ENCODE results near the gene C1QC. TPM values are rescaled to one million over a fixed set of nuclear protein-coding genes. Genes with fewer than 3 reads are reported as not detected.

C1QC gene
- total and polyA plus RNA-seq, 2 experiments from 2014 or later, result not detected

GRCh38 chr1:22601610-22602009, 41.8 kb upstream of the C1QC start:
- Mint-ChIP-seq H3K27ac (no peak overlapping the region), H3K36me3 (ENCODE audit: low read depth) (no peaks in the 10 kb centered on the region), H3K4me1 (peaks cover 12% of the 10 kb centered on the region), H3K27me3 (ENCODE audit: insufficient read depth, low read depth, poor library complexity) (peaks cover 7% of the 10 kb centered on the region), H3K9me3 (no peaks in the 10 kb centered on the region), H3K4me3 (no peak overlapping the region)
- H3K79me2 ChIP-seq (replicated peaks; ENCODE audit: insufficient read depth), result no peaks in the 10 kb centered on the region
- H2AFZ ChIP-seq, result no peak overlapping the region
- no peaks in the 10 kb centered on the region for H3K27me3 ChIP-seq (ENCODE audit: insufficient read depth)
- DNase-seq (ENCODE audit: low spot score) (no peak), ATAC-seq (no peak)
- TF ChIP-seq POLR2AphosphoS5 (IDR thresholded peaks at IDR 0.05; ENCODE audit: low read depth) (no peak), STAT1 (IDR thresholded peaks at IDR 0.05; ENCODE audit: unreplicated experiment) (no peak), REST (IDR thresholded peaks at IDR 0.05; ENCODE audit: unreplicated experiment) (no peak), EZH2 (IDR thresholded peaks at IDR 0.05; ENCODE audit: low read depth, unreplicated experiment) (no peak), CREB1 (CRISPR knock-in tag; IDR thresholded peaks at IDR 0.05; ENCODE audit: low read depth) (no peak), ZNF114 (CRISPR knock-in tag; IDR thresholded peaks at IDR 0.05) (no peak), ZNF331 (CRISPR knock-in tag; IDR thresholded peaks at IDR 0.05; ENCODE audit: low read depth) (no peak), NANOG (IDR thresholded peaks at IDR 0.05; ENCODE audit: borderline replicate concordance) (no peak), EZH2phosphoT487 (IDR thresholded peaks at IDR 0.05; ENCODE audit: unreplicated experiment) (no peak), JUNB (IDR thresholded peaks at IDR 0.05; ENCODE audit: unreplicated experiment) (no peak)
- TF ChIP-seq, protein P1, sequence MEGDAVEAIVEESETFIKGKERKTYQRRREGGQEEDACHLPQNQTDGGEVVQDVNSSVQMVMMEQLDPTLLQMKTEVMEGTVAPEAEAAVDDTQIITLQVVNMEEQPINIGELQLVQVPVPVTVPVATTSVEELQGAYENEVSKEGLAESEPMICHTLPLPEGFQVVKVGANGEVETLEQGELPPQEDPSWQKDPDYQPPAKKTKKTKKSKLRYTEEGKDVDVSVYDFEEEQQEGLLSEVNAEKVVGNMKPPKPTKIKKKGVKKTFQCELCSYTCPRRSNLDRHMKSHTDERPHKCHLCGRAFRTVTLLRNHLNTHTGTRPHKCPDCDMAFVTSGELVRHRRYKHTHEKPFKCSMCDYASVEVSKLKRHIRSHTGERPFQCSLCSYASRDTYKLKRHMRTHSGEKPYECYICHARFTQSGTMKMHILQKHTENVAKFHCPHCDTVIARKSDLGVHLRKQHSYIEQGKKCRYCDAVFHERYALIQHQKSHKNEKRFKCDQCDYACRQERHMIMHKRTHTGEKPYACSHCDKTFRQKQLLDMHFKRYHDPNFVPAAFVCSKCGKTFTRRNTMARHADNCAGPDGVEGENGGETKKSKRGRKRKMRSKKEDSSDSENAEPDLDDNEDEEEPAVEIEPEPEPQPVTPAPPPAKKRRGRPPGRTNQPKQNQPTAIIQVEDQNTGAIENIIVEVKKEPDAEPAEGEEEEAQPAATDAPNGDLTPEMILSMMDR (conservative IDR thresholded peaks at IDR 0.05; ENCODE audit: low read depth in 2 of 2), result no peak
- TF ChIP-seq, protein P2, sequence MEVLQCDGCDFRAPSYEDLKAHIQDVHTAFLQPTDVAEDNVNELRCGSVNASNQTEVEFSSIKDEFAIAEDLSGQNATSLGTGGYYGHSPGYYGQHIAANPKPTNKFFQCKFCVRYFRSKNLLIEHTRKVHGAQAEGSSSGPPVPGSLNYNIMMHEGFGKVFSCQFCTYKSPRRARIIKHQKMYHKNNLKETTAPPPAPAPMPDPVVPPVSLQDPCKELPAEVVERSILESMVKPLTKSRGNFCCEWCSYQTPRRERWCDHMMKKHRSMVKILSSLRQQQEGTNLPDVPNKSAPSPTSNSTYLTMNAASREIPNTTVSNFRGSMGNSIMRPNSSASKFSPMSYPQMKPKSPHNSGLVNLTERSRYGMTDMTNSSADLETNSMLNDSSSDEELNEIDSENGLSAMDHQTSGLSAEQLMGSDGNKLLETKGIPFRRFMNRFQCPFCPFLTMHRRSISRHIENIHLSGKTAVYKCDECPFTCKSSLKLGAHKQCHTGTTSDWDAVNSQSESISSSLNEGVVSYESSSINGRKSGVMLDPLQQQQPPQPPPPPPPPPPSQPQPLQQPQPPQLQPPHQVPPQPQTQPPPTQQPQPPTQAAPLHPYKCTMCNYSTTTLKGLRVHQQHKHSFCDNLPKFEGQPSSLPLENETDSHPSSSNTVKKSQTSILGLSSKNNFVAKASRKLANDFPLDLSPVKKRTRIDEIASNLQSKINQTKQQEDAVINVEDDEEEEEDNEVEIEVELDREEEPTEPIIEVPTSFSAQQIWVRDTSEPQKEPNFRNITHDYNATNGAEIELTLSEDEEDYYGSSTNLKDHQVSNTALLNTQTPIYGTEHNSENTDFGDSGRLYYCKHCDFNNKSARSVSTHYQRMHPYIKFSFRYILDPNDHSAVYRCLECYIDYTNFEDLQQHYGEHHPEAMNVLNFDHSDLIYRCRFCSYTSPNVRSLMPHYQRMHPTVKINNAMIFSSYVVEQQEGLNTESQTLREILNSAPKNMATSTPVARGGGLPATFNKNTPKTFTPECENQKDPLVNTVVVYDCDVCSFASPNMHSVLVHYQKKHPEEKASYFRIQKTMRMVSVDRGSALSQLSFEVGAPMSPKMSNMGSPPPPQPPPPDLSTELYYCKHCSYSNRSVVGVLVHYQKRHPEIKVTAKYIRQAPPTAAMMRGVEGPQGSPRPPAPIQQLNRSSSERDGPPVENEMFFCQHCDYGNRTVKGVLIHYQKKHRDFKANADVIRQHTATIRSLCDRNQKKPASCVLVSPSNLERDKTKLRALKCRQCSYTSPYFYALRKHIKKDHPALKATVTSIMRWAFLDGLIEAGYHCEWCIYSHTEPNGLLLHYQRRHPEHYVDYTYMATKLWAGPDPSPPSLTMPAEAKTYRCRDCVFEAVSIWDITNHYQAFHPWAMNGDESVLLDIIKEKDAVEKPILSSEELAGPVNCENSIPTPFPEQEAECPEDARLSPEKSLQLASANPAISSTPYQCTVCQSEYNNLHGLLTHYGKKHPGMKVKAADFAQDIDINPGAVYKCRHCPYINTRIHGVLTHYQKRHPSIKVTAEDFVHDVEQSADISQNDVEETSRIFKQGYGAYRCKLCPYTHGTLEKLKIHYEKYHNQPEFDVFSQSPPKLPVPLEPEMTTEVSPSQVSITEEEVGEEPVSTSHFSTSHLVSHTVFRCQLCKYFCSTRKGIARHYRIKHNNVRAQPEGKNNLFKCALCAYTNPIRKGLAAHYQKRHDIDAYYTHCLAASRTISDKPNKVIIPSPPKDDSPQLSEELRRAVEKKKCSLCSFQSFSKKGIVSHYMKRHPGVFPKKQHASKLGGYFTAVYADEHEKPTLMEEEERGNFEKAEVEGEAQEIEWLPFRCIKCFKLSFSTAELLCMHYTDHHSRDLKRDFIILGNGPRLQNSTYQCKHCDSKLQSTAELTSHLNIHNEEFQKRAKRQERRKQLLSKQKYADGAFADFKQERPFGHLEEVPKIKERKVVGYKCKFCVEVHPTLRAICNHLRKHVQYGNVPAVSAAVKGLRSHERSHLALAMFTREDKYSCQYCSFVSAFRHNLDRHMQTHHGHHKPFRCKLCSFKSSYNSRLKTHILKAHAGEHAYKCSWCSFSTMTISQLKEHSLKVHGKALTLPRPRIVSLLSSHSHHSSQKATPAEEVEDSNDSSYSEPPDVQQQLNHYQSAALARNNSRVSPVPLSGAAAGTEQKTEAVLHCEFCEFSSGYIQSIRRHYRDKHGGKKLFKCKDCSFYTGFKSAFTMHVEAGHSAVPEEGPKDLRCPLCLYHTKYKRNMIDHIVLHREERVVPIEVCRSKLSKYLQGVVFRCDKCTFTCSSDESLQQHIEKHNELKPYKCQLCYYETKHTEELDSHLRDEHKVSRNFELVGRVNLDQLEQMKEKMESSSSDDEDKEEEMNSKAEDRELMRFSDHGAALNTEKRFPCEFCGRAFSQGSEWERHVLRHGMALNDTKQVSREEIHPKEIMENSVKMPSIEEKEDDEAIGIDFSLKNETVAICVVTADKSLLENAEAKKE (CRISPR knock-in tag; IDR thresholded peaks at IDR 0.05), result no peak
- H3F3A ChIP-seq (replicated peaks; ENCODE audit: low read depth), result no peaks in the 10 kb centered on the region
- H3K36me3 ChIP-seq (ENCODE audit: insufficient read depth), result no peaks in the 10 kb centered on the region
- 0 out of 2 replicates have a peak, but pooled peaks cover 6% of the 10 kb centered on the region for H4K20me1 ChIP-seq (replicated peaks; ENCODE audit: insufficient read depth)
- H3K4me3 ChIP-seq, result no peak overlapping the region
- no peaks in the 10 kb centered on the region for H3K4me1 ChIP-seq (ENCODE audit: insufficient read depth)
- H3K27ac ChIP-seq (ENCODE audit: low read depth), result no peak overlapping the region
- no peak overlapping the region for H3K4me2 ChIP-seq
- no peaks in the 10 kb centered on the region for H3K9me2 ChIP-seq (ENCODE audit: insufficient read depth)
